HEK293 (cell line): ENCODE measurements around the gene MKRN2.

Experiments used
- CTCF ChIA-PET: fragments of 350-600 bp; formaldehyde crosslinking; extraction: SDS; loops from one replicate; lab custom pipeline; 2021; ENCODE audit warnings: antibody characterized with exemption; lab: Yijun Ruan, JAX
- POLR2A ChIA-PET: fragments of 300-600 bp; formaldehyde crosslinking; extraction: SDS; loops from one replicate; lab custom pipeline; 2020; ENCODE audit warnings: antibody characterized with exemption, inconsistent platforms; lab: Yijun Ruan, JAX
- H3K27ac ChIP-seq: fragments of 200-500 bp; sonication (Bioruptor generic); 2 replicates; pipeline ENCODE4 v1.5.1; 2014; ENCODE audit warnings: low read depth, low read length, control low read depth, inconsistent platforms; ENCODE audit errors: extremely low read depth
- H3K36me3 ChIP-seq, 2 experiments: fragments of 200-500 bp in 1 of 2; sonication (Bioruptor generic) in 1 of 2; 1 replicate in 1 of 2; 2 replicates in 1 of 2; pipeline ENCODE4 v1.5.1; 2014 to 2017; ENCODE audit warnings: inconsistent platforms in 2 of 2, low read length in 2 of 2; ENCODE audit not compliant: control insufficient read depth in 2 of 2, insufficient read depth in 1 of 2
- H3K4me1 ChIP-seq: fragments of 200-500 bp; sonication (Bioruptor generic); 2 replicates; pipeline ENCODE4 v1.5.1; 2014; ENCODE audit warnings: mild to moderate bottlenecking, low read length, inconsistent platforms; ENCODE audit not compliant: control insufficient read depth, insufficient read depth
- H3K4me3 ChIP-seq: 2 replicates; pipeline ENCODE4 v1.5.1; 2011; ENCODE audit warnings: low read depth, mild to moderate bottlenecking, control low read depth, low read length, moderate library complexity
- H3K9me3 ChIP-seq: fragments of 200-500 bp; sonication (Bioruptor generic); 2 replicates; pipeline ENCODE4 v1.5.1; 2014; ENCODE audit warnings: low read depth, low read length, inconsistent platforms; ENCODE audit not compliant: control insufficient read depth, insufficient read depth
- GLIS1 ChIP-seq: fragments of 450-650 bp; formaldehyde crosslinking; IDR thresholded peaks from 2 replicates; pipeline ENCODE4 v1.5.1; 2016; ENCODE audit warnings: missing biosample characterization, missing genetic modification characterization
- SCRT2 ChIP-seq: fragments of 450-650 bp; formaldehyde crosslinking; IDR thresholded peaks from 2 replicates; pipeline ENCODE4 v1.5.1; 2016; ENCODE audit warnings: missing biosample characterization, missing genetic modification characterization
- YY1 ChIP-seq: fragments of 450-650 bp; formaldehyde crosslinking; IDR thresholded peaks from 2 replicates; pipeline ENCODE4 v1.5.1; 2018; ENCODE audit warnings: missing biosample characterization, missing genetic modification characterization
- ZBTB10 ChIP-seq: fragments of 450-650 bp; formaldehyde crosslinking; IDR thresholded peaks from 2 replicates; pipeline ENCODE4 v1.5.1; 2016; ENCODE audit warnings: missing biosample characterization, missing genetic modification characterization
- ZBTB17 ChIP-seq: fragments of 450-650 bp; formaldehyde crosslinking; IDR thresholded peaks from 2 replicates; pipeline ENCODE4 v1.5.1; 2016; ENCODE audit warnings: missing biosample characterization, missing genetic modification characterization
- ZBTB20 ChIP-seq: fragments of 450-650 bp; formaldehyde crosslinking; IDR thresholded peaks from 2 replicates; pipeline ENCODE4 v1.5.1; 2016; ENCODE audit warnings: missing biosample characterization, missing genetic modification characterization
- ZNF112 ChIP-seq: fragments of 450-650 bp; formaldehyde crosslinking; IDR thresholded peaks from 2 replicates; pipeline ENCODE4 v1.5.0; 2017; ENCODE audit warnings: missing biosample characterization, missing genetic modification characterization
- ZNF133 ChIP-seq: fragments of 450-650 bp; formaldehyde crosslinking; IDR thresholded peaks from 2 replicates; pipeline ENCODE4 v1.5.1; 2016; ENCODE audit warnings: missing biosample characterization, missing genetic modification characterization
- ZNF174 ChIP-seq: fragments of 450-650 bp; formaldehyde crosslinking; IDR thresholded peaks from 2 replicates; pipeline ENCODE4 v1.5.0; 2017; ENCODE audit warnings: missing biosample characterization, mild to moderate bottlenecking, missing genetic modification characterization
- ZNF266 ChIP-seq: fragments of 450-650 bp; formaldehyde crosslinking; IDR thresholded peaks from 2 replicates; pipeline ENCODE4 v1.5.1; 2016; ENCODE audit warnings: missing biosample characterization, missing genetic modification characterization, low read depth
- ZNF366 ChIP-seq: fragments of 450-650 bp; formaldehyde crosslinking; conservative IDR thresholded peaks from 2 replicates; pipeline ENCODE4 v1.5.1; 2016; ENCODE audit warnings: missing biosample characterization, missing genetic modification characterization
- ZNF660 ChIP-seq: fragments of 450-650 bp; IDR thresholded peaks from 2 replicates; pipeline ENCODE4 v1.5.1; 2018; ENCODE audit warnings: missing biosample characterization, mild to moderate bottlenecking, missing genetic modification characterization
- ZNF76 ChIP-seq: fragments of 450-650 bp; formaldehyde crosslinking; IDR thresholded peaks from 2 replicates; pipeline ENCODE4; 2016; ENCODE audit warnings: low read depth, missing biosample characterization, missing genetic modification characterization, borderline replicate concordance
- ZNF830 ChIP-seq: fragments of 450-650 bp; IDR thresholded peaks from 2 replicates; pipeline ENCODE4 v1.5.0; 2018; ENCODE audit warnings: missing biosample characterization, missing genetic modification characterization, low read depth, mild to moderate bottlenecking, moderate library complexity
- ZNF843 ChIP-seq: fragments of 450-650 bp; formaldehyde crosslinking; IDR thresholded peaks from 2 replicates; pipeline ENCODE4 v1.5.1; 2016; ENCODE audit warnings: missing biosample characterization, missing genetic modification characterization
- TF ChIP-seq, protein P1 (sequence below): fragments of 450-650 bp; formaldehyde crosslinking; IDR thresholded peaks from 2 replicates; pipeline ENCODE4 v1.5.1; 2016; ENCODE audit warnings: missing biosample characterization, missing genetic modification characterization

The MKRN2 gene

DNA sequence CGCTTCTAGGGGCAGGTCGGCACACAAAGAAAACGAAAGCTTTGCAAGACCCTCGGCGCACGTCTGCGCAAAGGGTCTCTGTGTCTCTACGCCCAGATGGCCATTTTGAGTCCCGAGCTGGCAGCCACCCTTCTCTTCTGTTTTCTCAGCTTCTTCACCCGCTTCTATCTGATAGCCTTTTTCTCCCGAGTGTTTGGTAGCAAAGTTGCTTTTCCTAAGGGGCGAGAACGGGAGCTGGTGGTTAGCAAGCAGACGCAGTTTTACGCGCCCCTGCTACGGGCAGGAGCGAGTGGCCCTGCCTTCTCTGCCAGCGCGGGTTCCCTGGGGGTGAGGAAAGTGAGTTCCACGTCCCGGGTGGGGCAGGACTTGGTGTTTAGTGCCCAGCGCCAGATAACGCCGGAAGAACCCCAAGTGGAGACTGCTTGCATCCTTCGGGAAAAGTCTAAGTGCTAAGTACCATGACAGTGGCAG is 2.9 kb upstream of the MKRN2 start (continued):
- TF ChIP-seq ZNF266 (tag by site-specific recombination) = no peak
- no peak for TF ChIP-seq ZNF112
- TF ChIP-seq YY1 = peak; percentile 48; the same call in 1 of the 2 replicates
- 0 out of 2 replicates have a peak, but pooled peaks have one; percentile 27 for TF ChIP-seq ZNF660 (tag by site-specific recombination)
- TF ChIP-seq ZBTB17 = peak; percentile 77
- no peak for TF ChIP-seq ZNF843 (tag by site-specific recombination)
- no peak for TF ChIP-seq ZNF174 (tag by site-specific recombination)
- peak; percentile 87 for TF ChIP-seq ZBTB20 (tag by site-specific recombination)

GRCh38 chr3:12556314-12556689 is 585 bp upstream of the MKRN2 start:
- no peaks in the 10 kb centered on the region for H3K9me3 ChIP-seq
- ChIA-PET CTCF (no interaction called here), POLR2A (interaction anchor here (0.6 to 1.7 kb wide), 3 partner anchors 11 to 106 kb away, joined by 4 to 5 read pairs (median 5); partner anchors contain the start of gene MKRN2OS)
- no peaks in the 10 kb centered on the region for H3K36me3 ChIP-seq
- peak overlapping the region; percentile 87 for H3K27ac ChIP-seq
- TF ChIP-seq SCRT2 (tag by site-specific recombination) (no peak), GLIS1 (no peak), ZBTB10 (0 out of 2 replicates have a peak, but pooled peaks have one; percentile 19), ZNF366 (tag by site-specific recombination) (0 out of 2 replicates have a peak, but pooled peaks have one; percentile 21)
- H3K4me1 ChIP-seq = peaks cover 19% of the 10 kb centered on the region
- H3K4me3 ChIP-seq = peak overlapping the region; percentile 88

DNA sequence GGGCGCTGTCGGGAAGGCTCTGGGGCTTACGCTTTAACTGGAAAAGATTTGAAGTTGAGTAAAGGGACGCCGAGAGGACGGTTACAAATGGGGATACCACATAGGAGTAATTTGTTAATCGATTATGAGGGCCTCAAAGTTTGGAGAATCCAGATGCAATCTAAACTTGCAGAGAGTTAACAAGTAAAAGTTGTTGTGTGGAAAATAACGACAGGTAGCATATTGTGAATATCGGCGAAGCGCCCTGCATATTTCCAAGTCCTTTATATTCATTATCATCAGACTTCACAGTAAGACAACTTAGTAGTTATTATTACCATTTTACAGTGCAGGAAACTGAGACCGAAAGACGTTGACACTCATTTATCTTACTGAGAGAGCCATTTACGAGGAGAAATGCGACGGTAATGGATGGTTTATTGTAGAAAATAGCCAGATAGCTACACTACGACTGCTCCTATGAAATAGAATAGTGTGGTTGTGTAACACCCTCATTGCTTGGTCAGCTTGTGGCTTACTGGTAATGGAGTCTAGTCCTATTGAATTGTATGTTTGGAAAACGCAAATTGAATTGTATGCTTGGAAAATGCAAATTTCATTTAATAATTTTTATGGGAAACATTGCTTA is 700 bp downstream of the MKRN2 start:
- Histone ChIP-seq H3K4me3 (peak overlapping the region; percentile 88), H3K4me1 (peaks cover 23% of the 10 kb centered on the region), H3K36me3 (no peaks in the 10 kb centered on the region), H3K27ac (peak overlapping the region; percentile 87), H3K9me3 (no peaks in the 10 kb centered on the region)
- POLR2A ChIA-PET = interaction anchor here (1.0 to 1.8 kb wide), 3 partner anchors 12 to 105 kb away, joined by 4 to 5 read pairs (median 5); partner anchors contain the start of genes MKRN2OS and TSEN2
- CTCF ChIA-PET = interaction anchor here (0.9 kb wide), 2 partner anchors 18 to 103 kb away, joined by 3 read pairs; no protein-coding TSS in a partner anchor
- 0 out of 2 replicates have a peak, but pooled peaks have one; percentile 13 for TF ChIP-seq ZNF660 (tag by site-specific recombination)
- TF ChIP-seq ZNF133 (tag by site-specific recombination) = no peak
- TF ChIP-seq ZNF830 = no peak
- TF ChIP-seq ZBTB17 = 0 out of 2 replicates have a peak, but pooled peaks have one; percentile 4
- TF ChIP-seq, protein P1, sequence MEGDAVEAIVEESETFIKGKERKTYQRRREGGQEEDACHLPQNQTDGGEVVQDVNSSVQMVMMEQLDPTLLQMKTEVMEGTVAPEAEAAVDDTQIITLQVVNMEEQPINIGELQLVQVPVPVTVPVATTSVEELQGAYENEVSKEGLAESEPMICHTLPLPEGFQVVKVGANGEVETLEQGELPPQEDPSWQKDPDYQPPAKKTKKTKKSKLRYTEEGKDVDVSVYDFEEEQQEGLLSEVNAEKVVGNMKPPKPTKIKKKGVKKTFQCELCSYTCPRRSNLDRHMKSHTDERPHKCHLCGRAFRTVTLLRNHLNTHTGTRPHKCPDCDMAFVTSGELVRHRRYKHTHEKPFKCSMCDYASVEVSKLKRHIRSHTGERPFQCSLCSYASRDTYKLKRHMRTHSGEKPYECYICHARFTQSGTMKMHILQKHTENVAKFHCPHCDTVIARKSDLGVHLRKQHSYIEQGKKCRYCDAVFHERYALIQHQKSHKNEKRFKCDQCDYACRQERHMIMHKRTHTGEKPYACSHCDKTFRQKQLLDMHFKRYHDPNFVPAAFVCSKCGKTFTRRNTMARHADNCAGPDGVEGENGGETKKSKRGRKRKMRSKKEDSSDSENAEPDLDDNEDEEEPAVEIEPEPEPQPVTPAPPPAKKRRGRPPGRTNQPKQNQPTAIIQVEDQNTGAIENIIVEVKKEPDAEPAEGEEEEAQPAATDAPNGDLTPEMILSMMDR (tag by site-specific recombination) = 0 out of 2 replicates have a peak, but pooled peaks have one; percentile 6
- peak; percentile 4; the same call in 1 of the 2 replicates for TF ChIP-seq ZNF76 (tag by site-specific recombination)
